ENCODE measurements around the gene PSMC3IP.

GRCh38 chr17:42579794-42580551, 2.4 kb upstream of the PSMC3IP start:
- no peak for TF ChIP-seq CTCF (IDR thresholded peaks at IDR 0.05)
- no peak for TF ChIP-seq POLR2A (IDR thresholded peaks at IDR 0.05)

Measured in body of pancreas (tissue), 4 donors.